DOHH2 (cell line): Measurements from ENCODE around the gene CLPSL2.

Experiments
- EZH2phosphoT487 ChIP-seq: fragments of 200-600 bp; sonication (generic); IDR thresholded peaks from 2 replicates; pipeline ENCODE4 v1.6.1; 2017; ENCODE audit warnings: borderline replicate concordance, mild to moderate bottlenecking, antibody characterized with exemption, low read length, moderate library complexity, mixed read lengths
- TF ChIP-seq, protein P1 (sequence below): fragments of 200-600 bp; sonication (generic); IDR thresholded peaks from one replicate; pipeline ENCODE4 v1.5.1; 2014; ENCODE audit warnings: antibody characterized with exemption, mild to moderate bottlenecking, low read depth, low read length; ENCODE audit not compliant: poor library complexity, severe bottlenecking

DNA sequence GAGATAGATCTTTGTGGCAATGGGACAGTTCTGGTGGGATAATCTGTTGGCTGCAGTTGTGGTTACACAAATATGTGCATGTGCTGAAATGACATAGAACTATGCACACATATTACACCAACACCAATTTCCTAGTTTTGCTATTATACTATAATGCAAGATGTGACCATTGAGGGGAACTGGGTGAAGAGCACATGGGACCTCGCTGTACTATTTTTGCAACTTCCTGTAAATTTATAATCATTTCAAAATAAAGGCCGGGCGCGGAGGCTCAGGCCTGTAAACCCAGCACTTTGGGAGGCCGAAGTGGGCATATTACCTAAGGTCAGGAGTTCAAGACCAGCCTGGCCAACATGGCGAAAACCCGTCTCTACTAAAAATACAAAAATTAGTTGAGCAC is 30.9 kb upstream of the CLPSL2 start:
- TF ChIP-seq, protein P1, sequence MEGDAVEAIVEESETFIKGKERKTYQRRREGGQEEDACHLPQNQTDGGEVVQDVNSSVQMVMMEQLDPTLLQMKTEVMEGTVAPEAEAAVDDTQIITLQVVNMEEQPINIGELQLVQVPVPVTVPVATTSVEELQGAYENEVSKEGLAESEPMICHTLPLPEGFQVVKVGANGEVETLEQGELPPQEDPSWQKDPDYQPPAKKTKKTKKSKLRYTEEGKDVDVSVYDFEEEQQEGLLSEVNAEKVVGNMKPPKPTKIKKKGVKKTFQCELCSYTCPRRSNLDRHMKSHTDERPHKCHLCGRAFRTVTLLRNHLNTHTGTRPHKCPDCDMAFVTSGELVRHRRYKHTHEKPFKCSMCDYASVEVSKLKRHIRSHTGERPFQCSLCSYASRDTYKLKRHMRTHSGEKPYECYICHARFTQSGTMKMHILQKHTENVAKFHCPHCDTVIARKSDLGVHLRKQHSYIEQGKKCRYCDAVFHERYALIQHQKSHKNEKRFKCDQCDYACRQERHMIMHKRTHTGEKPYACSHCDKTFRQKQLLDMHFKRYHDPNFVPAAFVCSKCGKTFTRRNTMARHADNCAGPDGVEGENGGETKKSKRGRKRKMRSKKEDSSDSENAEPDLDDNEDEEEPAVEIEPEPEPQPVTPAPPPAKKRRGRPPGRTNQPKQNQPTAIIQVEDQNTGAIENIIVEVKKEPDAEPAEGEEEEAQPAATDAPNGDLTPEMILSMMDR = no peak
- no peak for TF ChIP-seq EZH2phosphoT487
